ENCODE results near the gene C2orf92. TPM values are rescaled to one million over a fixed set of nuclear protein-coding genes. Genes with fewer than 3 reads are reported as not detected.

The C2orf92 gene
- total RNA-seq, result 2.0 and 2.3 TPM in 2 replicates

GRCh38 chr2:97669448-97669847, at the start of gene C2orf92:
Gene C2orf92 (plus strand): TSS chr2:97669713. CDS start chr2:97669789, 76 bp downstream.

GRCh38 chr2:97645695-97646629, 23.6 kb upstream of the C2orf92 start, which contains the start of gene COX5B:
Gene COX5B (plus strand): TSS chr2:97646062. CDS start chr2:97646087, 25 bp downstream.

DNA sequence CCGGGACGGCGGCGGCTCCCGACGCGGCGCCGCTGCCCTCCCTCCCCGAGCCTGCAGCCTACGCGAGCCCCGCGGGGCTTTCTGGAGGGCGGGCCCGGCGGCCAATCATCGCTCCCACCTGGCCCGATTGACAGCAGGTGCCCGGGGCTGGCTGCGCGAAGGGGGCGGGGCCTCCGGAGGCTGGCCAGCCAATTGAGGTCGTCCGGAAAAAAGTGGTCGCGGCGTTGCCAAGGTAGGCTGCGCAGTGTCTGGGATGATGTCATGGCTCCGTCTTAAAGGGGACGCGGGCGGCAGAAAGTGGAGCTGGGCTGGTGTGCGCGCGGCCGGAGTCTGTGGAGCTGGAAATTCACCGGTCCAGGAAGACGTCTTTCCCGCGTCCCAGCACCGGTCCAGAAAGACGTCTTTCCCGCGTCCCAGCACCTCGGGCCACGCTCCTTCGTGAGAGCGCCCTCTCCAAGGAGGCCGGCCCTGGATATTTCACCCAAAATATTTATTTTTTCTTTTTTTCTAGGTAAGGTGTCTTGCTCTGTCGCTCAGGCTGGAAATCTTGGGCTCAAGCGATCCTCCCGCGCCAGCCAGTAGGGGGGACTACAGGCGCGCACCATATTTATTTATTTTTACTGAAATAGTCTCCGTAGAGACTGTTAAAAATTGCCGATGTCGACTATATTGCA, 5.4 kb upstream of the C2orf92 start, which contains the start of gene ACTR1B:
Gene ACTR1B, minus strand, starts transcription at position 83 of the 674 bp plus-strand sequence. CDS start 154 bp downstream, outside the sequence.

GRCh38 chr2:97713296-97714083, 44.0 kb downstream of the C2orf92 start, which contains the start of gene ZAP70:
Gene ZAP70 (plus strand): TSS chr2:97713576. CDS start chr2:97724037, 10,461 bp downstream.

Small RNAs within 50 kb of the gene (small RNA-seq; reads per million reads assigned to genes)
- not detected for gene RNU4-8P

Other genes starting within 250 kb of the C2orf92 start
- 82.0 and 139 TPM in 2 replicates for gene ANKRD36B, start 79.8 kb upstream of the C2orf92 start, total RNA-seq
- 142 and 203 TPM in 2 replicates for gene COX5B, start 23.7 kb upstream of the C2orf92 start, total RNA-seq
- 47.5 and 64.3 TPM in 2 replicates for gene ACTR1B, start 5.7 kb upstream of the C2orf92 start, total RNA-seq
- not detected in 2 replicates for gene ZAP70, start 43.9 kb downstream of the C2orf92 start, total RNA-seq